Activated naive CD4-positive, alpha-beta T cell treated with anti-CD3 and anti-CD28 coated beads, Interleukin-2, amount 10 ng/mL, durations not matched to agents 7 days and 5 days (primary cell): Measurements from ENCODE around the gene RTN3.

Experiments
- CTCF ChIA-PET: fragments of 350-600 bp; sonication (Branson Sonifier 250); formaldehyde crosslinking; loops from one replicate; lab custom pipeline; 2021; ENCODE audit warnings: antibody characterized with exemption; lab: Charles Lee
- DNase-seq: peaks from one replicate; pipeline ENCODE4 v3.0.0-alpha.2; 2020
- H3K27ac Mint-ChIP-seq: one replicate; pipeline ENCODE4 v1.8.0; 2021; ENCODE audit warnings: mild to moderate bottlenecking, moderate library complexity, mixed read lengths
- H3K27me3 Mint-ChIP-seq: one replicate; pipeline ENCODE4 v1.8.0; 2021; ENCODE audit warnings: mild to moderate bottlenecking, mixed read lengths
- H3K36me3 Mint-ChIP-seq: one replicate; pipeline ENCODE4 v1.8.0; 2021; ENCODE audit warnings: mixed read lengths
- H3K4me1 Mint-ChIP-seq: one replicate; pipeline ENCODE4 v1.8.0; 2021; ENCODE audit warnings: mixed read lengths
- H3K4me3 Mint-ChIP-seq: one replicate; pipeline ENCODE4 v1.8.0; 2021; ENCODE audit warnings: mild to moderate bottlenecking, moderate library complexity, mixed read lengths
- H3K9me3 Mint-ChIP-seq: one replicate; pipeline ENCODE4 v1.8.0; 2021; ENCODE audit warnings: mixed read lengths

The RTN3 gene

DNA sequence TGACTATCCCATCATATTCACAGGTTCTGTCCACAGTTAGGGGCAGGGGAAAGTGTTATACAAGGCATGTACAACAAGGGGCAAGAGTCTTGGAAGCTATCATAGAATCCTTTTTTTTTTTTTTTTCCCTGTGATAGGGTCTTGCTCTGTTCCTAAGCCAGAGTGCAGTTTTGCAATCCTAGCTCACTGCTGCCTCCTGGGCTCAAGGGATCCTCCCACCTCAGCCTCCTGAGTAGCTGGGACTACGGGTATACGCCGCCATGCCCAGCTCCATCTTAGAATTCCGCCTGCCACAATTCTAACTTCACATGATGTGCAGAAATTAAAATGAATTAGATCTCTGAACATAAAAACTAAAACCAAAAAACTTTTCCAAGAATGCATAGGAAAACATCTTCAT, 55.6 kb downstream of the RTN3 start:
- H3K4me1 Mint-ChIP-seq, result peaks cover 2% of the 10 kb centered on the region
- no peaks in the 10 kb centered on the region for H3K27me3 Mint-ChIP-seq
- H3K9me3 Mint-ChIP-seq, result no peaks in the 10 kb centered on the region
- CTCF ChIA-PET, result interaction anchor here (1.1 to 1.8 kb wide), 2 partner anchors 13 to 93 kb away, joined by 3 to 4 read pairs; no protein-coding TSS in a partner anchor
- H3K36me3 Mint-ChIP-seq, result no peaks in the 10 kb centered on the region
- DNase-seq, result no peak
- no peak overlapping the region for H3K27ac Mint-ChIP-seq
- no peak overlapping the region for H3K4me3 Mint-ChIP-seq

- no peaks in the 10 kb centered on the region for H3K9me3 Mint-ChIP-seq
- DNase-seq, result no peak
- no peak overlapping the region for H3K27ac Mint-ChIP-seq
- H3K4me1 Mint-ChIP-seq, result peaks cover 2% of the 10 kb centered on the region
- H3K27me3 Mint-ChIP-seq, result no peaks in the 10 kb centered on the region
- no peak overlapping the region for H3K4me3 Mint-ChIP-seq
- no peaks in the 10 kb centered on the region for H3K36me3 Mint-ChIP-seq
- CTCF ChIA-PET, result interaction anchor here (0.6 to 2.7 kb wide), 9 partner anchors 11 to 278 kb away, joined by 3 to 19 read pairs (median 5); no protein-coding TSS in a partner anchor
Observed at GRCh38 chr11:63737718-63738117, 56.4 kb downstream of the RTN3 start.

GRCh38 chr11:63738720-63739360, 57.5 kb downstream of the RTN3 start:
- no peak overlapping the region for H3K27ac Mint-ChIP-seq
- no peaks in the 10 kb centered on the region for H3K27me3 Mint-ChIP-seq
- H3K9me3 Mint-ChIP-seq, result no peaks in the 10 kb centered on the region
- H3K36me3 Mint-ChIP-seq, result no peaks in the 10 kb centered on the region
- peaks cover 2% of the 10 kb centered on the region for H3K4me1 Mint-ChIP-seq
- H3K4me3 Mint-ChIP-seq, result no peak overlapping the region
- CTCF ChIA-PET, result interaction anchor here (0.5 to 2.7 kb wide), 18 partner anchors 10 to 831 kb away, joined by 3 to 19 read pairs (median 4); no protein-coding TSS in a partner anchor
- peak; percentile 77 for DNase-seq

DNA sequence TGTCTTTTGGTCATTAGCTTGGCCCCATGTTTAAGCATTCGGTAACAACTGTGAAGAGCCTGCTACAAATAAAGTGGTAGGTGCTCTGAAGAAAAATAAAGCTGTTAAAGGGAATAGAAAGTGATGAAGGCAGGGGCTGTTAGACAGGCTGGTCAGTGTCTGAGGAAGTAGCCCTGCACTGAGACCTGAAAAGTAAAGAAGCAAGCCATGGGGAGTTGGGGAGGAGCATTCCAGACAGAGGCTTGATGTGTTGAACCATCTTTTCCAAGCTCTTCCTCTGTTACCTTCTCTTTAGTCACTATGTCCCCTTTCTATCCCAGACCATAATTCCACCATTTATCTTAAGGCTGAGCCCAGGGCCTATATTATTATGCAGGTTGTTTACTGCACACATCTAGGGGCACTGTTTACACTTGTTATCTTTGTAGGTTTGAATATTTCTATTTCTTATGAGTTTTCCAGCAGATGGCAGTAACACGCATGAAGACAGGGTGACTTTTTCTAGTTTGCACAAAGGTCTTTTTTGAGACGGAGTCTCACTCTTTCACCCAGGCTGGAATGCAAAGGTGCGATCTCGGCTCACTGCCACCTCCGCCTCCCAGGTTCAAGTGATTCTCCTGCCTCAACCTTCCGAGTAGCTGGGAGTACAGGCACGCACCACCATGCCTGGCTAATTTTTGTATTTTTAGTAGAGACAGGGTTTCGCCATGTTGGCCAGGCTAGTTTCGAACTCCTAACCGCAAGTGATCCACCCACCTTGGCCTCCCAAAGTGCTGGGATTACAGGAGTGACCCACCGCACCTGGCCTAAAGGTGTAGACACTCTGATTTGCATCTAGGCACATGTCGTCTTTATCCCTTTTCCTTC, 64.2 kb downstream of the RTN3 start:
- DNase-seq, result no peak
- Mint-ChIP-seq H3K9me3 (no peaks in the 10 kb centered on the region), H3K4me3 (no peak overlapping the region), H3K27ac (no peak overlapping the region), H3K27me3 (no peaks in the 10 kb centered on the region), H3K36me3 (peaks cover 2% of the 10 kb centered on the region), H3K4me1 (no peaks in the 10 kb centered on the region)
- CTCF ChIA-PET, result interaction anchor here (0.9 to 1.4 kb wide), 3 partner anchors 106 to 266 kb away, joined by 3 read pairs; no protein-coding TSS in a partner anchor

DNA sequence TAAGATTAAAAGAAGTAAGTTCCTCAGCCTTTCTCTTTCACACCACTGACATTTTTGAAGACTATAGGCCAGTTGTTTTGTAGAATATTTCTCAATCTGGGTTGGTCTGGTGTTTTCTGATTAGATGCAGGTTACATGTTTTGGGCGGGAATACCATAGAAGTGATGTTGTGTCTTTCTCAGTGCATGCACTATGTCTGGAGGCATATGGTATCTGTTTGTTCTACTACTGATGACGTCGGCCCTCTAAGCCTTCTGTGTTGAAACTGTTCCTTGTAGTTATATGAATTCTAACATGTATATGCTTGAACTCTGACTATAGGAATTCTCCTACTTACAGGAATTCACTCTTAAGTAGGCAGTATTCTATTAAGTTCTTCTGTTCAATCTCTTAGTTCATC, 65.7 kb downstream of the RTN3 start:
- Mint-ChIP-seq H3K27ac (no peak overlapping the region), H3K27me3 (no peaks in the 10 kb centered on the region), H3K9me3 (no peaks in the 10 kb centered on the region), H3K4me1 (no peaks in the 10 kb centered on the region), H3K4me3 (no peak overlapping the region), H3K36me3 (peaks cover 12% of the 10 kb centered on the region)
- CTCF ChIA-PET, result no interaction called here
- no peak for DNase-seq

GRCh38 chr11:63749624-63750023, 68.3 kb downstream of the RTN3 start:
- Mint-ChIP-seq H3K4me1 (no peaks in the 10 kb centered on the region), H3K36me3 (peaks cover 21% of the 10 kb centered on the region), H3K4me3 (no peak overlapping the region), H3K27ac (no peak overlapping the region), H3K9me3 (no peaks in the 10 kb centered on the region), H3K27me3 (no peaks in the 10 kb centered on the region)
- CTCF ChIA-PET, result interaction anchor here (2.8 kb wide), 1 partner anchor 11 kb away, joined by 7 read pairs; no protein-coding TSS in a partner anchor
- DNase-seq, result no peak

DNA sequence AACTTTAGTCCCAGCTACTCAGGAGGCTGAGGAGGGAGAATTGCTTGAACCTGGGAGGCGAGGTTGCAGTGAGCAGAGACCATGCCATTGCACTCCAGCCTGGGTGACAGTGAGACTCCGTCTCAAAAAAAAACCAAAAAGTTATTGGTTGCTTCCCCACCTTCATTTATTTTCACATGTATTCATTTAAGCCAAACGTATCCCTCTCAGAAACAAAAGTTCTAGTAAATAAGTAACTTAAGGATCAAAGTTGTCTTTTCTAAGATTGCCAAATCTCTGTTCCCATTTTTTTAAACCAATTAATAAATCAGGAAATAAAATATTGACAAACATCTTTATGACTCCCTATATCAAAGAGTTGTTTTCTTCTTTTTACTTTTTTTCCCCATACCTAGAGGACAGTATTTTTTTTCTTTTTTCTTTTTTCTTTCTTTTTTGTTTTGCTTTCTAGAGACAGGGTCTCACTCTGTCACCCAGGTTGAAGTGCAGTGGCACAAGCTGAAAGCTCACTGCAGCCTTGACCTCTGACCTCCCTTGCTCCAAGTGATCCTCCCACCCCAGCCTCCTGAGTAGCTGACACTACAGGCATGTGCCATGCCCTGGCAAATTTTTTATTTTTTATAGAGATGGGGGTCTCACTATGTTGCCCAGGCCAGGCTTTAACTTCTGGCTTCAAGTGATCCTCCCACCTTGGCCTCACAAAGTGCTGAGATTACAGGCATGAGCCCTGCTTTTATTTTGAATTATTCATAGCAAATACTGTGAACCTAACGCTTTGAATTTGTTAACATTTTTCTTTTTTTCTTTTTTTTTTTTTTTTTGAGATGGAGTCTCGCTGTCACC, 75.8 kb downstream of the RTN3 start:
- no peak overlapping the region for H3K27ac Mint-ChIP-seq
- DNase-seq, result no peak
- no peaks in the 10 kb centered on the region for H3K4me1 Mint-ChIP-seq
- peaks cover 20% of the 10 kb centered on the region for H3K36me3 Mint-ChIP-seq
- H3K9me3 Mint-ChIP-seq, result no peaks in the 10 kb centered on the region
- H3K4me3 Mint-ChIP-seq, result no peak overlapping the region
- H3K27me3 Mint-ChIP-seq, result no peaks in the 10 kb centered on the region
- CTCF ChIA-PET, result no interaction called here

DNA sequence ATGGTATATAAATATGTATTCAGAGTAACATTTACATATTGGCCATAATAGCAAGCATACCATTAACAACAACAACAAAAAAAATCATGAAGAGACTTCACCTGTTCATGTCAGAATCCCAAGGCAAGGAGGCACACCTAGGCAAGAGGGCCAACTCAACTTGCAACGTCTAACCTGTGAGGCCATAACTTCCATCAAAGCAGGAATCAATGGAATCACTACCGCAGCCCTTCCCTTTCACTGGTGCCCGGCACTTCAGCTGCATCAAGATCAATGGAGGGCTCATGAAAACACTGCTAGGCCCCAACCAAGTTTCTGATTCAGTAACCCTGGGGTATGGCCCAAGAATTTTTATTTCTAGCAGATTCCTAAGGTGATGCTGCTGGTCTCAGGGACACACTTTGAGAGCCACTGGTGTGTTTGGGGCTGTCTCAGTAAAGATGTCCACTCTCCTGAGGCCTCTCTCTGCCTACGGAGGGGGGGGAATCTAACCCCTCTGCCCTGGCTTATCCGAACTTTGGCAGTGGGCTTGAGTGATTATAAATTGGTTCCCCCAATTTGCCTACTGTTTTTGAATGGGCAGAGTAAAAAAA, 79.3 kb downstream of the RTN3 start:
- Mint-ChIP-seq H3K27me3 (no peaks in the 10 kb centered on the region), H3K4me3 (no peak overlapping the region), H3K27ac (no peak overlapping the region), H3K36me3 (peaks cover 10% of the 10 kb centered on the region), H3K9me3 (no peaks in the 10 kb centered on the region), H3K4me1 (no peaks in the 10 kb centered on the region)
- DNase-seq, result no peak
- CTCF ChIA-PET, result no interaction called here

- Mint-ChIP-seq H3K36me3 (peaks cover 10% of the 10 kb centered on the region), H3K27ac (no peak overlapping the region), H3K4me1 (no peaks in the 10 kb centered on the region), H3K4me3 (no peak overlapping the region), H3K9me3 (no peaks in the 10 kb centered on the region), H3K27me3 (no peaks in the 10 kb centered on the region)
- no peak for DNase-seq
- CTCF ChIA-PET, result no interaction called here
Observed at GRCh38 chr11:63761188-63761587, 79.9 kb downstream of the RTN3 start.

DNA sequence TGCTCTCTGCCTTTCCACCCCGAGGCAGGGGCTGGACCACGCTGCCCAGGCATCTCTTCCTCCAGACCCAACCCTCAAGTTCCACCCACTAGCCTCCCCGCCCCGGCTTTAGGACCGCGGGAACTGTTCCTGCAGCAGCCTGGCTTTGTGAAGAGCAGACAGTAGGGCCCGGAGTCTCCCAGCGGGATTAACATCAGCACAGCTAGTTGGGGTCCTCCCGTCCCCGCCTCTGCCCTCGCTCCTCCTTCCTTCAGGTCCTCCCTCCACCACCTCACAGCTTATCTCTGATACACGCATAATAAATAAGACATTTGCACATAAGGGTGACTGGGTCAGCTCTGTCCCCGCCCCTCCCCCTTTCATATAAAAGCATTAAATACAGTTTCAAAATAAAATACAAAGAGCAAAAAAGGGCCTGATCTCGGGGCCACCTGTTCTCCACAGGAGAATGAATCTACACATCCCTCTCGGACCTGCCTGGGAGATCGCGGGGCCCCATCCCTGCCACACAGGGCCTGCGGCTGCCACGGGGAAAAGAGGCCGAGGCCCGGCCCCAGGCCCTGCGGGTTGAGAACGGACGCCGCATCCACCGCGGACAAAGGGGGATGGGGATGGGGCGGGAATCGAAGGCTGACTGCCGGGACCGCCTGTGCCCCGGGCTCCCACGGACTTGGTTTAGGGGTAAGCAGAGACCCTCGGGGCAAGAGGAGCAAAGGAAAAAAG, 80.8 kb downstream of the RTN3 start:
- CTCF ChIA-PET, result no interaction called here
- H3K36me3 Mint-ChIP-seq, result peaks cover 7% of the 10 kb centered on the region
- DNase-seq, result no peak
- no peak overlapping the region for H3K27ac Mint-ChIP-seq
- H3K4me3 Mint-ChIP-seq, result no peak overlapping the region
- H3K4me1 Mint-ChIP-seq, result peaks cover 1% of the 10 kb centered on the region
- H3K27me3 Mint-ChIP-seq, result no peaks in the 10 kb centered on the region
- H3K9me3 Mint-ChIP-seq, result no peaks in the 10 kb centered on the region

DNA sequence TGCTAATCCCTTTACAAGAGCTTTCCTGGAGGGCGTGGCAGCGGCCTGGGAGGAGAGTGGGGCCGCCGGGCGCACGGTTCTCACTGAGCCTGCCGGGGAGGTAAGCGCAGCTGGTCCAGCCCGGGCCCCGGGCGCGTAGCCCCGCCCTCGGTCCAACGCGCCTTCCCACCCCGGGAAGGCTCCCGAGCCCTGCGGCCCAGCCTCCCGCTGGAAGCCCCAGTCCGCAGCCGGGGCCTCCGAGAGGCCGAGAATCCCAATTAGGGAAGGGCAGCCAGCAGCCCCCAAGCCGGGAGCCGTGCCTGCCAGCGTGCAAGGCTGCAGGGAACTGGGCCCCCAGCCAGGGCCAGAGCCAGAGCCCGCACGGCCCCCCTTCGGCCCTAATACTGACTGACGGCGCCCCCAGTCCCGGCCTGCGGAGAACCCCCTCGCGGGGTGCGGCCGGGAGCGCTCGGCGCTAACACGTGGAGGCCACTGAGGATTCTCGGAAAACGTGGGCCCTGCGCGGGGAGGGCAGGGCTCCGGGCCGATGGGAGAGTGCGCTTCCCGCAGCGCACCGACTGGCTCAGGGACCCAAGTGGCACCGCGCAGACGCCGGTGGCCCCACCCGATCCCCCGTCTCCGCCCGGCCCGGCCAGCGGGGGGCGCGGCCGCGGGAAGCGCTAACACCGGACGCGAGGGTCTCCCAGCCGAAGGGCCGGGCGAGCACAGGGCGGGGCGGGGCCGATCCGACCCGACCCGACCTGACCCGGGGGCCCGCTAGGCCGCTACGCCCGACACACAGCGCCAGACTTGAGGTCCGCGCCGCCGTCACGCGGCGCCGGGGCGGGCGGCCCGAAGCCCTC, 81.6 kb downstream of the RTN3 start:
- Mint-ChIP-seq H3K27me3 (peaks cover 7% of the 10 kb centered on the region), H3K36me3 (peaks cover 5% of the 10 kb centered on the region), H3K4me3 (no peak overlapping the region), H3K9me3 (no peaks in the 10 kb centered on the region), H3K4me1 (peaks cover 9% of the 10 kb centered on the region), H3K27ac (no peak overlapping the region)
- no peak for DNase-seq
- CTCF ChIA-PET, result no interaction called here

GRCh38 chr11:63763496-63764339, 82.4 kb downstream of the RTN3 start:
- Mint-ChIP-seq H3K27me3 (peaks cover 9% of the 10 kb centered on the region), H3K27ac (no peak overlapping the region)

More at GRCh38 chr11:63763496-63764339, 82.4 kb downstream of the RTN3 start:
- Mint-ChIP-seq H3K36me3 (no peaks in the 10 kb centered on the region), H3K4me3 (no peak overlapping the region), H3K4me1 (peaks cover 9% of the 10 kb centered on the region), H3K9me3 (no peaks in the 10 kb centered on the region)
- DNase-seq, result no peak
- CTCF ChIA-PET, result no interaction called here
